Erythroblast (primary cell): ENCODE measurements around the gene HIPK2.

Experiments used
- DNase-seq, 2 experiments: peaks; one replicate each; lab custom pipeline; 2025; lab: John Stamatoyannopoulos, UW
- GATA1 ChIP-seq: IDR thresholded peaks from 2 replicates; pipeline ENCODE4 v1.6.1; 2011; ENCODE audit warnings: low read depth, mild to moderate bottlenecking, control low read depth, low read length, moderate library complexity
- POLR2A ChIP-seq: IDR thresholded peaks from 2 replicates; pipeline ENCODE4 v1.6.1; 2011; ENCODE audit warnings: mild to moderate bottlenecking, low read length

Gene HIPK2

GRCh38 chr7:139658908-139659675 lies 118.7 kb downstream of the HIPK2 start:
- no peak for DNase-seq
- TF ChIP-seq POLR2A (no peak), GATA1 (no peak)

- TF ChIP-seq POLR2A (no peak), GATA1 (no peak)
- no peak for DNase-seq
Observed at GRCh38 chr7:139658296-139658695, 119.5 kb downstream of the HIPK2 start.

DNA sequence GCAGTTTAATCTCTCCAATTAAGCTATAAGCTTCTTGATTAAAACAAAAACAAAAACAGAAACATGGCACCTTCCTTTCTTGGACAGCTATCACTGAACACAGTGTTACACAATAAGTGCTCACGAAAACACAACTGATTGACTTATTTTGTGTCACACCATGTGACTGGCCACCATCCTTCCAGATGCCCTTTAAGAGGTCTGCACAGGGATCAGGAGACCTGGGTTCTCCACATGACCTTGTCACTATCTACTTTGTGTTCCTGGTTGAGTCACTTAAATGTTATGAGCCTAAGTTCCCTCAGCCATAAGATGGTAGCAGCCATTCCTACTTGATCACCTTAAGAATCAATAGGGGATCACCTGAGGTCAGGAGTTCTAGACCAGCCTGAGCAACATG lies 120.1 kb downstream of the HIPK2 start:
- no peak for DNase-seq
- TF ChIP-seq GATA1 (no peak), POLR2A (no peak)

DNA sequence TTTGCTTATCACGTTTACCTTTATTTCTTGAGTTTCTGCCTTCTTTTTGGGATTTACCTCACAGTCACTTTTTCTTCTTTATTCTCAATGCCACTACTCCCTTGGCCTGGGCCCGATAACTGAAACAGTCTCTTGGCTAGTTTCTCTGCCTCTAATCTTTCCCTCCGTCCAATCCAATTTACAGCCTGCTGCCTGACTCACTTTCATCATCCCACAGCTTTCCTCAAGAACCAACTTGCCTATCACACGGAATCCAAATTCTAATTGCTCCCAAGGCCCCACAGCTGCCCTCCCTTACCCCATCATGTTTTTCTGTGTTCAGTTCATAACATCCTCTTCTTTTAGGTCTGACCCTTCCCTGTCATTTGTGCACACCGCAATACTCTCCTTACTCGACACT lies 121.4 kb downstream of the HIPK2 start:
- no peak for TF ChIP-seq POLR2A
- no peak for TF ChIP-seq GATA1
- no peak for DNase-seq

GRCh38 chr7:139655305-139655704 lies 122.5 kb downstream of the HIPK2 start:
- TF ChIP-seq POLR2A (no peak), GATA1 (no peak)
- no peak for DNase-seq

DNA sequence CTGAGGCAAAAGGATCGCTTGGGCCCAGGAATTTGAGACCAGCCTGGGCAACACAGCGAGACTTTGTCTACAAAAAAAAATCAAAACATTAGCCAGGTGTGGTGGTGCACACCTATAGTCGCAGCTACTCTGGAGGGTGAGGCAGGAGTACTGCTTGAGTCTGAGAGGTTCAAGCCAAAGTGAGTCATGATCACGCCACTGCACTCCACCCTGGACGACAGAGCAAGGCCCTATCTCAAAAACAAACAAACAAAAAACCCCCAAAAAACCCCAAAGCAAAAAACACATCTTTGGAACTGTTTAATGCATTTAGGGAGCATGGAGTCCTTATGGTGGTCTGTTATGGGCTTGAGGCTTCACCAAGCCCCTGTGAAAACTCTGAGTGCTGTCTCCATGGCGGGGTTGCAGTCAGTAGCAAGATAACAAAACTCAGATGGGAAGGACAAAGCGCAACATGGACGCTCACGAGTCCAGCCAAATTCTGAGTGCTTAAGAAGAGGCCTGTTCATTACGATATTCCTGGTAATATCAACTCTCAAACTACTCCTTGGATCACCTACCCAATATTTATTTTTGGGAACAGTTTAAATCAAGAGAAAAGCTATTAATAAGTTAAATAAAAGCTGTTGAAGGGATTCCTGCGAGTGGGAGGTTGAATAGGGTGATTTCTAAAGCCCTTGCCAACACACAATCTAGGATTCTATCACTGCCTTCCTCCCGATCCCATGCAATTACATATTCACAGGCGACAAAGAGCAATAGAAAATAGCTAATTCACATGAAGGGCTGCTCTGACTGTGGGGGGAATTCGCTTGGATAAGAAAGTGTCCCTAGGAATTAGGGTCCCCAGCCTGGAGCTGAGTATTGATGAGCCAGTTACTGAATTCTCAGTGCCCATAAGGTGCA lies 123.3 kb downstream of the HIPK2 start:
- DNase-seq: no peak
- no peak for TF ChIP-seq POLR2A
- TF ChIP-seq GATA1: no peak

- no peak for TF ChIP-seq GATA1
- TF ChIP-seq POLR2A: no peak
- no peak for DNase-seq
Observed at GRCh38 chr7:139651914-139652313, 125.9 kb downstream of the HIPK2 start.

DNA sequence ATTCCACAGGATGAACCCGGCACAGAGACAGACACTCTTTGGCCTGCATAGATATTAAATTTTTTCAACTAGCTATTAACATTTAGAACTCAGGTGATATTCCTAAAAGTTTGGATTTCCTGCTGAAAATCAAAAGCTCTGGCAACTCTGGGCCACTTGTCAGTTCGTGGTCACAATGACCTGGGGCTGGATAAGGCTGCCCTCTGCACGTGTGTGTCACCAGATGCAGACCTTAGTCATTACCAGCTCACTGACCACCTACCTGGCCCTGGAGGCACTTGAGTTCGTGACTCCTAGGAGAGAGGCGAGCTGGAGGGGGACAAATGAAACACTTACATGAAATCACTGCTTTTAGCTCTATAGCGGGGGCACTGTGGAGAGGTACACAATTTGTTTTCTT lies 126.5 kb downstream of the HIPK2 start:
- TF ChIP-seq POLR2A: no peak
- no peak for TF ChIP-seq GATA1
- no peak for DNase-seq

- no peak for TF ChIP-seq GATA1
- TF ChIP-seq POLR2A: no peak
- DNase-seq: no peak
Observed at GRCh38 chr7:139650429-139651100, 127.2 kb downstream of the HIPK2 start.

DNA sequence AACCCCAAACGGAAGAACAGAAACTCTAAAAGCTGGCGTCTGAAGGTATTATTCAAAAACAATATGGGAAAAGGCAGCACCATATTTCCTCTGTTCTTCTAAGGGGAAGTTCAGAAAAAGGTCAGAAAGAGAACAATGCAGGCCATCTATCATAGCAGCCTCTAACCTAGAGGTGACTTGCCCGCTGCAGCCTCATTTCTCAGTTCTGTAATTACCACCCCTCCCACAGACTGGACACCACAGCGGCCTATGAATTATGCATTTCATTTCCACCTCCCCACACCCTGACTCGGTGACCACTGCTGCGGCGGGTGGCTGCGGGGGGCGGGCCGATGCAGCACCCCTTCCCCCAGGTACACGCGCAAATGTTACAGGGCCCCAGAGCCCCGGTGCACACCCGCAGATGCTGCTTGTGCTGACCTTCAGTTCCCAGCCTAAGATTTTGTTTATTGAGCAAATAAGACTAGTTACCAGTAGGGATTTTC lies 128.8 kb downstream of the HIPK2 start:
- TF ChIP-seq POLR2A (no peak), GATA1 (no peak)
- no peak for DNase-seq

GRCh38 chr7:139648391-139648861 lies 129.4 kb downstream of the HIPK2 start:
- no peak for TF ChIP-seq POLR2A
- TF ChIP-seq GATA1: no peak
- DNase-seq: no peak

- no peak for DNase-seq
- no peak for TF ChIP-seq POLR2A
- no peak for TF ChIP-seq GATA1
Observed at GRCh38 chr7:139647814-139648390, 129.9 kb downstream of the HIPK2 start.

DNA sequence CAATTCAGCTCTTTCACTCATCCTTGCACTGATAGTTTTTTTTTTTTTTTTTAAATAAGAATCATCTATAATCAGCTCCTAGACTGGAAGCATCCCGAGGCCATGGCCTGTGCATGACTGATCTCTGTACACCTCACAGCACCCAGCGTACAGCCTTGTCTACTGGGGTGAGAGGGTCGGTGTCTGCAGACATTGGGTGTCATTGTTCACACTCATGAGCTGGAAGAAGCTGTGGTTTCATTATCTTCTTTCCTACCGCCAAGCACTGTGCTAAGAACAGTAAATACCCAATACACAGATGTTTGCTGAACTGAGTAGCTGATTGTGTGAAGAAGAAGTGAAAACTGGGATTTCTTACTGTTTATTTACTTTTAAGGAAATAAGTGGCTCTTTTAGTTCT lies 130.7 kb downstream of the HIPK2 start:
- TF ChIP-seq POLR2A (no peak), GATA1 (no peak)
- DNase-seq: no peak

GRCh38 chr7:139646566-139646965 lies 131.2 kb downstream of the HIPK2 start:
- TF ChIP-seq POLR2A (no peak), GATA1 (no peak)
- DNase-seq: no peak
